ENCODE results near the gene GAPDHS. TPM values are rescaled to one million over a fixed set of nuclear protein-coding genes. Genes with fewer than 3 reads are reported as not detected.

Gene GAPDHS
- total RNA-seq, 1 donor from 2014 or later: not detected

- DNase-seq (ENCODE audit: low spot score): no peak
- Mint-ChIP-seq H3K27ac (ENCODE audit: unreplicated experiment) (peak within 1 kb of the TSS; percentile 72), H3K4me1 (ENCODE audit: unreplicated experiment) (no peaks in the 10 kb centered on the region), H3K4me3 (ENCODE audit: unreplicated experiment) (no peak within 1 kb of the TSS), H3K27me3 (ENCODE audit: unreplicated experiment) (peaks cover 16% of the 10 kb centered on the region), H3K36me3 (ENCODE audit: low read depth, unreplicated experiment) (peaks cover 10% of the 10 kb centered on the region), H3K9me3 (ENCODE audit: unreplicated experiment) (no peaks in the 10 kb centered on the region)
- TF ChIP-seq CTCF (IDR thresholded peaks at IDR 0.05; ENCODE audit: unreplicated experiment): no peak
These were observed 4.8 kb upstream of the GAPDHS start, which contains the start of gene SBSN for GRCh38 chr19:35528218-35529038. Gene SBSN (minus strand): TSS chr19:35528311. CDS start chr19:35528281, 30 bp downstream.

GRCh38 chr19:35529241-35530218 is 3.7 kb upstream of the GAPDHS start:
- Mint-ChIP-seq H3K4me3 (ENCODE audit: unreplicated experiment) (no peak overlapping the region), H3K27ac (ENCODE audit: unreplicated experiment) (no peak overlapping the region), H3K9me3 (ENCODE audit: unreplicated experiment) (no peaks in the 10 kb centered on the region), H3K27me3 (ENCODE audit: unreplicated experiment) (peaks cover 16% of the 10 kb centered on the region), H3K36me3 (ENCODE audit: low read depth, unreplicated experiment) (peaks cover 10% of the 10 kb centered on the region), H3K4me1 (ENCODE audit: unreplicated experiment) (no peaks in the 10 kb centered on the region)
- TF ChIP-seq CTCF (IDR thresholded peaks at IDR 0.05; ENCODE audit: unreplicated experiment): no peak
- DNase-seq (ENCODE audit: low spot score): no peak

GRCh38 chr19:35531291-35531690 is 2.0 kb upstream of the GAPDHS start:
- no peak overlapping the region for H3K4me3 Mint-ChIP-seq (ENCODE audit: unreplicated experiment)
- peaks cover 10% of the 10 kb centered on the region for H3K36me3 Mint-ChIP-seq (ENCODE audit: low read depth, unreplicated experiment)
- DNase-seq (ENCODE audit: low spot score): no peak
- H3K9me3 Mint-ChIP-seq (ENCODE audit: unreplicated experiment): no peaks in the 10 kb centered on the region
- H3K27me3 Mint-ChIP-seq (ENCODE audit: unreplicated experiment): peaks cover 13% of the 10 kb centered on the region
- no peaks in the 10 kb centered on the region for H3K4me1 Mint-ChIP-seq (ENCODE audit: unreplicated experiment)
- TF ChIP-seq CTCF (IDR thresholded peaks at IDR 0.05; ENCODE audit: unreplicated experiment): no peak
- no peak overlapping the region for H3K27ac Mint-ChIP-seq (ENCODE audit: unreplicated experiment)

- peaks cover 10% of the 10 kb centered on the region for H3K27me3 Mint-ChIP-seq (ENCODE audit: unreplicated experiment)
- H3K4me1 Mint-ChIP-seq (ENCODE audit: unreplicated experiment): no peaks in the 10 kb centered on the region
- peak overlapping the region; percentile 30 for H3K27ac Mint-ChIP-seq (ENCODE audit: unreplicated experiment)
- no peak overlapping the region for H3K4me3 Mint-ChIP-seq (ENCODE audit: unreplicated experiment)
- peak; percentile 50 for DNase-seq (ENCODE audit: low spot score)
- no peak for TF ChIP-seq CTCF (IDR thresholded peaks at IDR 0.05; ENCODE audit: unreplicated experiment)
- no peaks in the 10 kb centered on the region for H3K9me3 Mint-ChIP-seq (ENCODE audit: unreplicated experiment)
- H3K36me3 Mint-ChIP-seq (ENCODE audit: low read depth, unreplicated experiment): peaks cover 3% of the 10 kb centered on the region
These were observed 651 bp downstream of the GAPDHS start for GRCh38 chr19:35533822-35534392.

All from endothelial cell (in vitro differentiated cells).